Kidney (tissue), 14 donors: Measurements from ENCODE around the gene RBBP8NL. TPM values are rescaled to one million over a fixed set of nuclear protein-coding genes. Genes with fewer than 3 reads are reported as not detected.

Source experiments
- DNase-seq, 5 donors: peaks; one replicate each; pipeline ENCODE4 v3.0.0-alpha.2; 2013 to 2020
- FAIRE-seq: peaks from 2 replicates; lab custom pipeline; 2012; peaks lifted over from hg19 to GRCh38; lab: Jason Lieb, UNC
- H3K27ac ChIP-seq, 2 donors: one replicate each; pipeline ENCODE4 v1.7.0; 2013; ENCODE audit warnings: low read depth in 2 of 2, low read length in 2 of 2, inconsistent platforms in 1 of 2
- H3K27me3 ChIP-seq: one replicate; pipeline ENCODE4 v1.7.1; 2013; ENCODE audit warnings: low read length, inconsistent platforms; ENCODE audit not compliant: control insufficient read depth, insufficient read depth
- H3K36me3 ChIP-seq, 3 donors: one replicate each; pipeline versions ENCODE4 v1.7.0 to v1.7.1; 2013; ENCODE audit warnings: low read length in 3 of 3, control low read depth in 1 of 3, inconsistent platforms in 1 of 3; ENCODE audit not compliant: insufficient read depth in 3 of 3, control insufficient read depth in 2 of 3
- H3K4me1 ChIP-seq, 3 donors: one replicate each; pipeline versions ENCODE4 v1.7.0 to v1.7.1; 2013; ENCODE audit warnings: low read length in 3 of 3, inconsistent platforms in 1 of 3, low read depth in 1 of 3; ENCODE audit not compliant: control insufficient read depth in 2 of 3, insufficient read depth in 2 of 3
- H3K4me3 ChIP-seq, 3 donors: one replicate each; pipeline versions ENCODE4 v1.7.0 to v1.8.1; 2013; ENCODE audit warnings: low read length in 3 of 3, control low read depth in 1 of 3, inconsistent platforms in 1 of 3
- H3K9ac ChIP-seq, 3 donors: one replicate each; pipeline versions ENCODE4 v1.7.0 to v1.7.1; 2013; ENCODE audit warnings: low read length in 3 of 3, control low read depth in 1 of 3, inconsistent platforms in 1 of 3
- H3K9me3 ChIP-seq, 3 donors: one replicate each; pipeline versions ENCODE4 v1.7.0 to v1.7.1; 2013; ENCODE audit warnings: low read length in 3 of 3, control low read depth in 1 of 3, inconsistent platforms in 1 of 3; ENCODE audit not compliant: control insufficient read depth in 2 of 3, insufficient read depth in 1 of 3
- CTCF ChIP-seq: IDR thresholded peaks from 3 replicates; pipeline ENCODE4 v1.5.1; 2012; ENCODE audit warnings: mild to moderate bottlenecking, moderate library complexity, borderline replicate concordance; ENCODE audit not compliant: insufficient read depth; ENCODE audit errors: extremely low read depth
- intact Hi-C: fragments of 100-400 bp; cut with DNase I; formaldehyde crosslinking; loops from one replicate; pipeline ENCODE4 v1.11.1; 2022
- polyA plus RNA-seq: library from polyadenylated mRNA; stranded (reverse); fragments of 350-450 nt; fragmentation: Illumina TruSeq; extraction: RNeasy Lipid Tissue Mini Kit (QIAGEN cat#74804); gene quantifications from one replicate; pipeline ENCODE4 v1.2.3, GENCODE V29; 2014; ENCODE audit warnings: low read depth, low replicate concordance; ENCODE audit not compliant: insufficient read depth
- total RNA-seq: library from RNA; stranded (reverse); fragmentation: NEBNext Ultra II Directional; extraction: Animal tissue kit (Norgen Biotek cat#: 25700); gene quantifications from one replicate; pipeline ENCODE4 v1.2.1, GENCODE V29; 2021
- donor health status: control.
- donor health status: control.
- donor health status: control.
- donor health status: control.
- donor health status: control.
- donor health status: DM: yes; HTN: yes; CAD: no.
- donor health status: Normal renal cell carcinoma (clear cell type).

Gene RBBP8NL
- total and polyA plus RNA-seq, 2 donors from 2014 or later = 0.13 to 1.5 TPM

- Histone ChIP-seq H3K9ac (no peak overlapping the region), H3K36me3 (no peaks in the 10 kb centered on the region), H3K9me3 (no peaks in the 10 kb centered on the region), H3K4me1 (no peaks in the 10 kb centered on the region), H3K27ac (no peak overlapping the region), H3K4me3 (no peak overlapping the region), H3K27me3 (no peaks in the 10 kb centered on the region)
- no peak for FAIRE-seq
- TF ChIP-seq CTCF = no peak
- no peak for DNase-seq
- intact Hi-C loops = no loop called here
These were observed 16.9 kb upstream of the RBBP8NL start for GRCh38 chr20:62444286-62444685.

GRCh38 chr20:62441987-62442539 lies 14.7 kb upstream of the RBBP8NL start:
- no peaks in the 10 kb centered on the region for H3K9me3 ChIP-seq
- no peak overlapping the region for H3K4me3 ChIP-seq
- no peak for TF ChIP-seq CTCF
- no peaks in the 10 kb centered on the region for H3K4me1 ChIP-seq
- H3K27me3 ChIP-seq = no peaks in the 10 kb centered on the region
- H3K9ac ChIP-seq = no peak overlapping the region
- DNase-seq (no peak), FAIRE-seq (no peak)
- H3K36me3 ChIP-seq = no peaks in the 10 kb centered on the region
- no peak overlapping the region for H3K27ac ChIP-seq
- intact Hi-C loops = no loop called here

GRCh38 chr20:62439218-62439617 lies 11.9 kb upstream of the RBBP8NL start:
- no peak overlapping the region for H3K27ac ChIP-seq
- no peaks in the 10 kb centered on the region for H3K36me3 ChIP-seq
- H3K4me3 ChIP-seq = no peak overlapping the region
- no peak for FAIRE-seq
- peaks cover 0 to 4% (median 0%) of the 10 kb centered on the region in 3 donors for H3K4me1 ChIP-seq
- TF ChIP-seq CTCF = no peak
- intact Hi-C loops = no loop called here
- no peaks in the 10 kb centered on the region for H3K27me3 ChIP-seq
- H3K9ac ChIP-seq = no peak overlapping the region
- H3K9me3 ChIP-seq = no peaks in the 10 kb centered on the region
- no peak for DNase-seq

GRCh38 chr20:62437927-62438326 lies 10.6 kb upstream of the RBBP8NL start:
- no peaks in the 10 kb centered on the region for H3K9me3 ChIP-seq
- FAIRE-seq = no peak
- intact Hi-C loops = no loop called here
- DNase-seq = no peak
- no peaks in the 10 kb centered on the region for H3K36me3 ChIP-seq
- H3K27ac ChIP-seq = no peak overlapping the region
- no peak overlapping the region for H3K9ac ChIP-seq
- no peaks in the 10 kb centered on the region for H3K27me3 ChIP-seq
- TF ChIP-seq CTCF = no peak
- H3K4me1 ChIP-seq = peaks cover 0 to 9% (median 3%) of the 10 kb centered on the region in 3 donors
- H3K4me3 ChIP-seq = no peak overlapping the region
